ENCODE data around the gene ADCY2.

The ADCY2 gene

GRCh38 chr5:7446913-7447312, 51.0 kb downstream of the ADCY2 start:
- no peak for DNase-seq

- no peak for DNase-seq
Observed at GRCh38 chr5:7453947-7454346, 58.0 kb downstream of the ADCY2 start.

- no peak for DNase-seq
Observed at GRCh38 chr5:7456206-7456605, 60.3 kb downstream of the ADCY2 start.

- DNase-seq = no peak
Observed at GRCh38 chr5:7461371-7461770, 65.4 kb downstream of the ADCY2 start.

- no peak for DNase-seq
Observed at GRCh38 chr5:7462758-7463157, 66.8 kb downstream of the ADCY2 start.

GRCh38 chr5:7464182-7464581, 68.2 kb downstream of the ADCY2 start:
- DNase-seq = no peak

- no peak for DNase-seq
Observed at GRCh38 chr5:7467179-7467578, 71.2 kb downstream of the ADCY2 start.

GRCh38 chr5:7468742-7469141, 72.8 kb downstream of the ADCY2 start:
- DNase-seq = no peak

- DNase-seq = no peak
Observed at GRCh38 chr5:7471710-7472109, 75.8 kb downstream of the ADCY2 start.

- no peak for DNase-seq
Observed at GRCh38 chr5:7473115-7473514, 77.2 kb downstream of the ADCY2 start.

- DNase-seq = no peak
Observed at GRCh38 chr5:7473668-7474215, 77.8 kb downstream of the ADCY2 start.

GRCh38 chr5:7474821-7475403, 79.0 kb downstream of the ADCY2 start:
- DNase-seq = no peak

GRCh38 chr5:7478459-7478858, 82.5 kb downstream of the ADCY2 start:
- no peak for DNase-seq

- no peak for DNase-seq
Observed at GRCh38 chr5:7488734-7489133, 92.8 kb downstream of the ADCY2 start.

GRCh38 chr5:7492371-7492770, 96.4 kb downstream of the ADCY2 start:
- no peak for DNase-seq

GRCh38 chr5:7493081-7493480, 97.1 kb downstream of the ADCY2 start:
- DNase-seq = no peak

- DNase-seq = no peak
Observed at GRCh38 chr5:7493622-7494021, 97.7 kb downstream of the ADCY2 start.

- DNase-seq = no peak
Observed at GRCh38 chr5:7494481-7495130, 98.7 kb downstream of the ADCY2 start.

- no peak for DNase-seq
Observed at GRCh38 chr5:7495131-7495517, 99.2 kb downstream of the ADCY2 start.

GRCh38 chr5:7500256-7500655, 104.3 kb downstream of the ADCY2 start:
- no peak for DNase-seq

GRCh38 chr5:7501061-7501460, 105.1 kb downstream of the ADCY2 start:
- DNase-seq = no peak

- DNase-seq = no peak
Observed at GRCh38 chr5:7503564-7503963, 107.6 kb downstream of the ADCY2 start.

GRCh38 chr5:7515284-7515914, 119.5 kb downstream of the ADCY2 start:
- no peak for DNase-seq

- no peak for DNase-seq
Observed at GRCh38 chr5:7516253-7516652, 120.3 kb downstream of the ADCY2 start.
